Neutrophil (primary cell): ENCODE results near the gene CD276.

Experiments
- H3K27ac ChIP-seq: fragments of 200-600 bp; sonication (generic); 2 replicates; pipeline ENCODE4 v1.5.1; 2016; ENCODE audit warnings: mild to moderate bottlenecking, moderate library complexity
- H3K27me3 ChIP-seq: fragments of 200-600 bp; sonication (generic); 2 replicates; pipeline ENCODE4 v1.6.0; 2016; ENCODE audit warnings: mild to moderate bottlenecking
- H3K36me3 ChIP-seq: fragments of 200-600 bp; sonication (generic); 2 replicates; pipeline ENCODE4 v1.5.1; 2017
- H3K4me1 ChIP-seq, 2 experiments: fragments of 200-600 bp in 1 of 2; sonication (generic) in 1 of 2; 1 replicate in 1 of 2; 2 replicates in 1 of 2; pipeline versions ENCODE4 v1.5.1 to v1.6.1; 2013 to 2016; ENCODE audit warnings: low read depth in 1 of 2, low read length in 1 of 2, mild to moderate bottlenecking in 1 of 2, moderate library complexity in 1 of 2; ENCODE audit not compliant: control insufficient read depth in 1 of 2, insufficient read depth in 1 of 2
- H3K4me3 ChIP-seq, 2 experiments: fragments of 200-600 bp in 1 of 2; sonication (generic) in 1 of 2; 1 replicate in 1 of 2; 2 replicates in 1 of 2; pipeline ENCODE4 v1.5.1; 2013 to 2016; ENCODE audit warnings: low read depth in 1 of 2, low read length in 1 of 2, mild to moderate bottlenecking in 1 of 2, moderate library complexity in 1 of 2
- H3K9me3 ChIP-seq: fragments of 200-600 bp; sonication (generic); 2 replicates; pipeline ENCODE4 v1.5.1; 2016
- TF ChIP-seq, protein P1 (sequence below): fragments of 200-600 bp; sonication (generic); IDR thresholded peaks from 2 replicates; pipeline ENCODE4 v1.5.1; 2016; ENCODE audit warnings: antibody characterized with exemption

Gene CD276

DNA sequence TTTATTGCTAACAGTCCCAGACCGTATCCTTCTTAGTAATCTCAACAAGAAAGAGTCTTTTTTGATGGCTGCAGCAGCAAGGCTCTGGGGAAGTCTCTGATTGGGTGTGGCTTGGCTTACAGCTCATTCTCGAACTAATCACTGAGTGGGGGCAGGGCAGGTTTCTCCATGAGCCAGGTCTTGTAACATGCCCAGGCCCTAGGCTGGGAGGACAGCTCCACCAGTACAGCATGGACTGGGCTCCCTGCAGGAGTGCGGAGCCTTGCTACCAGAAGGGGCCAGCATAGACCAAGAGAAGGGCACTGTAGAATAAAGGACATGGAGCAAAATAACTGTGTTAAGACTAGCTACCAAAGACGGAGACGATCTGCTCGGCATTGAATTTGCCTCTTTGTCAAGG, 7.2 kb downstream of the CD276 start:
- Histone ChIP-seq H3K9me3 (no peaks in the 10 kb centered on the region), H3K4me1 (no peaks in the 10 kb centered on the region), H3K4me3 (no peak overlapping the region), H3K27ac (no peak overlapping the region), H3K27me3 (peaks cover 90% of the 10 kb centered on the region), H3K36me3 (no peaks in the 10 kb centered on the region)
- TF ChIP-seq, protein P1, sequence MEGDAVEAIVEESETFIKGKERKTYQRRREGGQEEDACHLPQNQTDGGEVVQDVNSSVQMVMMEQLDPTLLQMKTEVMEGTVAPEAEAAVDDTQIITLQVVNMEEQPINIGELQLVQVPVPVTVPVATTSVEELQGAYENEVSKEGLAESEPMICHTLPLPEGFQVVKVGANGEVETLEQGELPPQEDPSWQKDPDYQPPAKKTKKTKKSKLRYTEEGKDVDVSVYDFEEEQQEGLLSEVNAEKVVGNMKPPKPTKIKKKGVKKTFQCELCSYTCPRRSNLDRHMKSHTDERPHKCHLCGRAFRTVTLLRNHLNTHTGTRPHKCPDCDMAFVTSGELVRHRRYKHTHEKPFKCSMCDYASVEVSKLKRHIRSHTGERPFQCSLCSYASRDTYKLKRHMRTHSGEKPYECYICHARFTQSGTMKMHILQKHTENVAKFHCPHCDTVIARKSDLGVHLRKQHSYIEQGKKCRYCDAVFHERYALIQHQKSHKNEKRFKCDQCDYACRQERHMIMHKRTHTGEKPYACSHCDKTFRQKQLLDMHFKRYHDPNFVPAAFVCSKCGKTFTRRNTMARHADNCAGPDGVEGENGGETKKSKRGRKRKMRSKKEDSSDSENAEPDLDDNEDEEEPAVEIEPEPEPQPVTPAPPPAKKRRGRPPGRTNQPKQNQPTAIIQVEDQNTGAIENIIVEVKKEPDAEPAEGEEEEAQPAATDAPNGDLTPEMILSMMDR, result no peak

DNA sequence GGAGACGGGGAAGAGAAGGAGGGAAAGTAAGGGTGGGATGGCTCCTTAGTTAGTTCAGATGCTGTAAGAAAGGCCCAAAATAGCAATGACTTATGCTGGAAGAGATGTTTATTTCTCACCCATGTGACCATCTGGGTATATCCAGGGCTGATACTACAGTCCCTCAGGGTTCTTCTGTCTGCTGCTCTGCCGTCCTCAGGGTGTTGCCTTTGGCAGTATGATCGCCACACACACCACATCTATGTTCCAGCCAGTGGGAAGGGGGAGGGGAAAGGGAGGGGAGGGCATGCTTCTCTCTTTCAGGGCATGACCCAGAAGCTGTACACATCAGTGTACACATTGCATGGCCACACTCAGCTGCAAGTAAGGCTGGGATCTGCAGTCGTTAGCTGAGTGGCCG, 10.2 kb downstream of the CD276 start:
- peaks cover 96% of the 10 kb centered on the region for H3K27me3 ChIP-seq
- no peak overlapping the region for H3K4me3 ChIP-seq
- no peak overlapping the region for H3K27ac ChIP-seq

DNA sequence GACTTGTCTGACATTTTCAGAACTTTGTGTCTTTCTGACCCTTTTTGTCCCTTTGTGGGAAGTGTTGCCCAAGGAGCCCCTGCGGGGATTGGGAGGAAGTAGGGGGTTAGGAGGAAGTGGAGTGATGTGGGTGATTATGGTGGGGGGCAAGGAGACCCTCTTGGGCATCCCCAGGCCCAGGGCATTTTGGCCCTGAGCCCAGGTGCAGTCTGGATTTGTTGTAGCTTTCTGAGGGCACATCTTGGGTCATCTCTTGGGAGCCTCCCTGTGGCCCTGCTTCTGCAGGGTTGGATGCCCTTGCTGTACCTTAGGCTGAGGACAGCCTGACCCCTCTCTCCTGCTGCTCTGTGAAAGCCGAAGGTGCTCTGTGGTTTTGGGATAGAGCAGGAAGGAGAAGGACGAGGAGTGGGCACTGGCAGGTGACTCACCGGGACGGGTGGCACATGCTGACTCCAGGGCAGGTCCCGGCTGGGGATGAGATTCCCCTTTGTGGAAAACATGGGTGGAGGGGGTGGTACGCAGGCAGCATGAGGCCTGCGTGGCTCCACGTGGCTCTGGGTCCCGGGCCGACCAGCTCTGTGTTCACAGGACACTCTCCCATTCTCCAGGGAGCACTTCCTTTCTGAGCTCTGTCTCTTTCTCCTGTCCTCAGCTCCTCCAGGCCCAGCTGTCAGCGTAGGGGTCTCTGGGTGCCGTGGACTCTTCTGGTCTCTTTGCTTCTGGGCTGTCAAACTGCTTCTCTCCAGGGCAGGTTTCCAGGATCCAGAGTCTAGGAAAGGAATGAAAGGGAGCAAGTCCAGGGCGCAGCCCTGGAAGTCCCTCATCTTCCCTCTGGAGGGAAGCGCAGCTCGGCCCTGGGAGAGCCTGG, 11.8 kb downstream of the CD276 start:
- no peak overlapping the region for H3K27ac ChIP-seq
- H3K36me3 ChIP-seq, result no peaks in the 10 kb centered on the region
- peaks cover 90% of the 10 kb centered on the region for H3K27me3 ChIP-seq
- peaks cover 4 to 8% of the 10 kb centered on the region in 2 experiments for H3K4me1 ChIP-seq
- TF ChIP-seq, protein P1, result no peak
- no peak overlapping the region for H3K4me3 ChIP-seq
- no peaks in the 10 kb centered on the region for H3K9me3 ChIP-seq

More for the DNA sequence above, 10.2 kb downstream of the CD276 start:
- H3K36me3 ChIP-seq, result no peaks in the 10 kb centered on the region
- peaks cover 4 to 8% of the 10 kb centered on the region in 2 experiments for H3K4me1 ChIP-seq
- TF ChIP-seq, protein P1, result no peak
- H3K9me3 ChIP-seq, result no peaks in the 10 kb centered on the region

GRCh38 chr15:73696641-73697001, 12.4 kb downstream of the CD276 start:
- peaks cover 4 to 8% of the 10 kb centered on the region in 2 experiments for H3K4me1 ChIP-seq
- H3K36me3 ChIP-seq, result no peaks in the 10 kb centered on the region
- H3K4me3 ChIP-seq, result no peak overlapping the region
- H3K27ac ChIP-seq, result no peak overlapping the region
- peaks cover 84% of the 10 kb centered on the region for H3K27me3 ChIP-seq
- TF ChIP-seq, protein P1, result no peak
- no peaks in the 10 kb centered on the region for H3K9me3 ChIP-seq

DNA sequence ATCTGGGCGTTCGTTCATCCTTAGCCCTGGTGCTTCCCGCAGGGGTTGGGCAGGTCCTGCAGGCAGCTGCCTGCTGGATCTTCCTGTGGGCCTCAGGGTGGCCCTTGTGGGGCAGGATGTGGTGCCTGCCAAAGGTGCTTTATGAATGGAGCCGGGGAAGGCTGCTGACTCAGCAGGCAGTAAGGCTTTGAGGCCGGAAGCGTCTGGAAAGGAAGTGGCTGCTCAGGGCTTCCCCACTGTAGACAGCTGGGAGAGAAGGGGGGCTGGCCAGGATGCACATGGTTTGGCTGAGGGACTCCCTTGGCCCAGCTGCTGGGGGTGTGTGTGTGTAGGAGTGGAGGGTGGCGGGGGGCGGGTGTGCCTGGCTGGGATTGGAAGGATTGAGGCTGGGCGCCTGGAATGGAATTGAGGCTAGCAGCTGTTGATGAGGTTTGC, 12.9 kb downstream of the CD276 start:
- no peak overlapping the region for H3K4me3 ChIP-seq
- no peaks in the 10 kb centered on the region for H3K36me3 ChIP-seq
- no peaks in the 10 kb centered on the region for H3K9me3 ChIP-seq
- H3K27ac ChIP-seq, result no peak overlapping the region
- H3K27me3 ChIP-seq, result peaks cover 79% of the 10 kb centered on the region
- TF ChIP-seq, protein P1, result no peak
- H3K4me1 ChIP-seq, result peaks cover 4 to 8% of the 10 kb centered on the region in 2 experiments
